DMS79 (cell line): ENCODE data around the gene LDAH.
"Not testable (repeated sequence)": the region's sequence is repeated elsewhere in the genome, so short reads cannot be mapped to it uniquely, and the experiment has no call there.

Experiments
- DNase-seq: peaks from one replicate; lab custom pipeline; 2025; lab: John Stamatoyannopoulos, UW

LDAH gene

DNA sequence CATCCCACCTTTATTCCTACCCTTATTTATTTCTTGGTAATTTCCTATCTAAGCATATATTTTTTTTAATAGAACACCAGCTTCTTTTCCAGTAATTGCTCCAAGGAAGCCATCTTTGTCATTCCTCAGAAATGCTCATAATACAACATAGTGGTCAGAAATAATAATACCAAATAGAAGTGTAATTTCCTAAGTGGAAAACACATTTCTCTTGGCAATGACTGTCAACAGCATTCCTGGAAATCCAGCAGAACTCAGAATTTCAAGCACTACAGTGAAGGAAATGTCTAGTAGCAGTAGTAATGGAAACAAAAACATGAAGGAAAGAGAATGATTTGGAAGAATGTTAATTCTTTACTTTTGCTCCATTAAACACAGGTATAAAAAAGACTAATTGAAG, 99.4 kb downstream of the LDAH start:
- DNase-seq, result no peak

DNA sequence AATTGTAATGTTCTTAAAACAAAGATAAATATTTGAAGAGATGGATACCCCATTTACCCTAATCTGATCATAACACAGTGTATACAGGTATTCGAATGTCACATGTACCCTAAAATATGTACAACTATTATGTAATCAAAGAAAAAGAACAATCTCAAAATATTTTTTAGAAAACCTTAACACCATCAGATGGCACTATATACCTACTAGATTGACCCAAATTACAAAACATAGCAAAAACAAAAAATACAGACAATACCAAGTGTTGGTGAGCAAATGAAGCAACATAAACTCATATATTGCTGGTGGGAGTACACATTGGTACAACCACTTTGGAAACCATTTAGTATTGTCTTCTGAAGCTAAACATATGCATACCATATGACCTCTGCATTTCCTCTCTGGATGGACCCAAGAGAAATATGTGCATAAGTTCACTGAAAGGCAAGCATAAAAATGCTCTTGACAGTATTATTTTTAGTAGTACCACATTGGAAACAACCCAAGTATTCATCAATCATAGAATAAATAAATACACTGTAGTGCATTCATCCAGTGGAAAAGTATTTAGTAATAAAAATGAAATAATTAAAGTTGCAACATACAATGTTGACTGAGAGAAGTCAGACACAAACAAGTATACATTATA, 100.2 kb downstream of the LDAH start:
- DNase-seq, result no peak

DNA sequence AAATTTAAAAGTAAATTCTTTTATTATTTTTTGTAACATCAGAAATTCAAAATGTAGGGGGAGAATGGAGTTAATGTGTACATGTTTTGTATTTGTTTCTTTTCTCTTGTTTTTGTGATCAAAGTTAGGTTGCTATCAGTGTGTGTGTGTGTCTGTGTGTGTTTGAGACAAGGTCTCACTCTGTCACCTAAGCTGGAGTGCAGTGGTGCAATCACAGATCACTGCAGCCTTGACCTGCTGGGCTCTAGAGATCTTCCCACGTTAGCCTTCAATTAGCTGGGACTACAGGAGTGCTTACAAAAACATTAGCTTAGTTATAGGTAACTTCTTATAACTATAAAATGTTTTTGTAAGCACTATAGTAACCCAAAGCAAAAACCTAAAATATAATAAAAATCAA, 105.3 kb downstream of the LDAH start:
- DNase-seq, result no peak

DNA sequence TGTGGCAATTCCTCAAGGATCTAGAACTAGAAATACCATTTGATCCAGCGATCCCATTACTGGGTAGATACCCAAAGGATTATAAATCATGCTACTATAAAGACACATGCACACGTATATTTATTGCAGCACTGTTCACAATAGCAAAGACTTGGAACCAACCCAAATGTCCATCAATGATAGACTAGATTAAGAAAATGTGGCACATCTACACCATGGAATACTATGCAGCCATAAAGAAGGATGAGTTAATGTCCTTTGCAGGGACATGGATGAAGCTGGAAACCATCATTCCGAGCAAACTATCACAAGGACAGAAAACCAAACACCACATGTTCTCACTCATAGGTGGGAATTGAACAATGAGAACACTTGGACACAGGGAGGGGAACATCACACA, 106.7 kb downstream of the LDAH start:
- DNase-seq, result not testable (repeated sequence)

DNA sequence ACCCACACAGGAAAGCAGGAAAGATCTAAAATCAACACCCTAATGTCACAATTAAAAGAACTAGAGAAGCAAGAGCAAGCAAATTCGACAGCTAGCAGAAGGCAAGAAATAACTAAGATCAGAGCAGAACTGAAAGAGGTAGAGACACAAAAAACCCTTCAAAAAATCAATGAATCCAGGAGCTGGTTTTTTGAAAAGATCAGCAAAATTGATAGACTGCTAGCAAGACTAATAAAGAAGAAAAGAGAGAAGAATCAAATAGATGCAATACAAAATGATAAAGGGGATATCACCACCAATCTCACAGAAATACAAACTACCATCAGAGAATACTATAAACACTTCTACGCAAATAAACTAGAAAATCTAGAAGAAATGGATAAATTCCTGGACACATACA, 108.5 kb downstream of the LDAH start:
- not testable (repeated sequence) for DNase-seq

DNA sequence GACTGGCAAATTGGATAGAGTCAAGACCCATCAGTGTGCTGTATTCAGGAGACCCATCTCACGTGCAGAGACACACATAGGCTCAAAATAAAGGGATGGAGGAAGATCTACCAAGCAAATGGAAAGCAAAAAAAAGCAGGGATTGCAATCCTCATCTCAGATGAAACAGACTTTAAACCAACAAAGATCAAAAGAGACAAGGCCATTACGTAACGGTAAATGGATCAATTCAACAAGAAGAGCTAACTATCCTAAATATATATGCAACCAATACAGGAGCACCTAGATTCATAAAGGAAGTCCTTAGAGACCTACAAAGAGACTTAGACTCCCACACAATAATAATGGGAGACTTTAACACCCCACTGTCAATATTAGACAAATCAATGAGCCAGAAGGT, 109.3 kb downstream of the LDAH start:
- not testable (repeated sequence) for DNase-seq

DNA sequence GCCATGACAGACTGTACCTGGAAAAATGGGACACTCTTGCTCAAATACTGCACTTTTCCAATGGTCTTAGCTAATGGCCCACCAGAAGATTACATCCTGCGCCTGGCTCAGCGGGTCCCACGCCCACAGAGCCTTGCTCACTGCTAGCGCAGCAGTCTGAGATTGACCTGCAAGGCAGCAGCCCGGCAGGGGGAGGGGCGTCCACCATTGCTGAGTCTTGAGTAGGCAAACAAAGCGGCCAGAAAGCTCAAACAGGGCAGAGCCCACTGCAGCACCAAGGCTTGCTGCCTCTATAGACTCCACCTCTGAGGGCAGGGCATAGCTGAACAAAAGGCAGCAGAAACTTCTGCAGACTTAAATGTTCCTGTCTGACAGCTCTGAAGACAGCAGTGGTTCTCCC, 111.3 kb downstream of the LDAH start:
- DNase-seq, result not testable (repeated sequence)

DNA sequence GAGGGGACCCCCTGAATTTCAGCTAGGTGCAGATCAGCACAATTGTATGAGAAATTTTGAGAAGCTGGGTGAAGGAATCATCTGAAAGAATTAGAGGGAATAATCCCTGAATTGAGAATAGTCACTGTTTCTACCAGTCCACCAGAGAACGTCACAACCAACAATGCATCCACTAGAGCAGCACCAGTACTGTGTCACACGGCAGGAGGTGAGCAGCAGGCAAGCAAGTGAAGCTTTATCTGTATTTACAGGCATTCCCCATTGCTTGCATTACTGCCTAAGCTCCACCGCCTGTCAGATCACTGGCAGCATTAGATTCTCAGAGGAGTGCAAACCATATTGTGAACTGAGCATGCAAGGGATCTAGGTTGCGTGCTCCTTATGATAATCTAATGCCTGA, 115.3 kb downstream of the LDAH start:
- DNase-seq, result no peak

DNA sequence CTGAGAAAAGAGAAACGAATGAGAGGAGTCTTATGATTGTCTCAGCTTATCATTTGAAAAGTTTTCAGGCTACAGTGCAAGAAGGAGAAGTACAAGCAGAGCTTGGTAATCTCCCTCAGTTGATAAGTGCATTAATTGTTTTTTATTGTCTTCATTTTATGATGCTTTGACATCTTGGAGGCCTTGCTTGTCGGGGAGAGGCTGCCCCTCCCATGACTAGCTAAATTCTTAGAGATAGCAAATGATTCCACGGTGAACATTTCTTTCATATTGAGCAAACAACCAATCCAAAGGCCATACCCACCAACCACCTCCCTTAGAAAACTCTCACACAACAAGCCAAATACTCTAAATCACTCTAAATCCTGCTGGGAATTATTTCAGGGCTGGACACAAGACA, 116.1 kb downstream of the LDAH start:
- DNase-seq, result no peak

DNA sequence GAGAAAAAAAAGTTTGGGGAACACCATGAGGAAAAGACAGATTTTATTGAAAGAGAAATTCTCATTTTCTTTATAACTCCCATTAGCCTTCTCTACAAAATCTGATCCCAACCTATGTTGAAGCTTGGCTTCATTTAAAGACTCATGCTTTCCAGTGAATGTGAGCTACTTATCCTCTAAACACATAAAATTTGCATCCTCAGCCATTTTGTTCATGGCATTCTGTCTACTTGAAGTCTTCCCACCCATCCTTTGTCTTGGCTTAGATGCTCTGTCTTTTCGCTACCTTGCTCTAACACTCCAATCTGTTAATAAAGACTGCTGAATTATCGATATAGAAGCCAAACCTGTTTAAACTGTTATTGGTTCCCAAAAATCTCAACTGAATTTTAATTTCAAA, 116.7 kb downstream of the LDAH start:
- no peak for DNase-seq

DNA sequence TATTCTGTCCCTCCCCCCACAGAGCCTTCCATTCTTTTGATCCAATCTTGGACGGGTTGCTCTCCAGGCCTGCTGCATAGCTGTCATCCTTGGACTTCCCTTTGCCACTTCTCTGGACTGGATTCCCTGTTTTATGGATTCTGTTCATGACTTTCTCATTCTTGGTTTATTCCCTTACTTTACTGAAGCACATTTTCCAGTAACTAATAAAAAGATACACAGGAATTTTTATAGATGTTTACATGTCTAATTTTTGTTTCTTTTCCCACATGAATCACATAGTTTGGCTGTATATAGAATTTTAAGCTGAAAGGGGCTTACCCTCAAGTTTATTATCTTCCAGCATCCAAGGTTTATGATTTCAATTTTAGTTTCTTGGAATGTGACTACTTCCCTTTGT, 118.0 kb downstream of the LDAH start:
- DNase-seq, result no peak

DNA sequence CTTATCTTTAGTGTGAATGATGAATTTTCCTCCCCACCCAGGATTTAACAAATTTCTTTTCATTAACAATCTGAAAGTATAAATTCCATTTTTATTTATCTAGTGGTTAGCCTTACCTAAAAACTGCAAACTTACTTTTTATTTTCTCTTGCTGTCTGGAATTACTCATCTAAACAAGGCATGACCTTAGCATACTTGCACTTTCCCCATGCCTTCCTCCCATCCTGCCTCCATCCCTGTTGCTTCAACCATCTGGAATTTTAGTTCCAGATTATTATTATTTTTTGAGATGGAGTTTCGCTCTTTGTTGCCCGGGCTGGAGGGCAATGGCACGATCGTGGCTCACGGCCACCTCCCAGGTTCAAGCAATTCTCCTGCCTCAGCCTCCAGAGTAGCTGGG, 120.3 kb downstream of the LDAH start:
- no peak for DNase-seq

DNA sequence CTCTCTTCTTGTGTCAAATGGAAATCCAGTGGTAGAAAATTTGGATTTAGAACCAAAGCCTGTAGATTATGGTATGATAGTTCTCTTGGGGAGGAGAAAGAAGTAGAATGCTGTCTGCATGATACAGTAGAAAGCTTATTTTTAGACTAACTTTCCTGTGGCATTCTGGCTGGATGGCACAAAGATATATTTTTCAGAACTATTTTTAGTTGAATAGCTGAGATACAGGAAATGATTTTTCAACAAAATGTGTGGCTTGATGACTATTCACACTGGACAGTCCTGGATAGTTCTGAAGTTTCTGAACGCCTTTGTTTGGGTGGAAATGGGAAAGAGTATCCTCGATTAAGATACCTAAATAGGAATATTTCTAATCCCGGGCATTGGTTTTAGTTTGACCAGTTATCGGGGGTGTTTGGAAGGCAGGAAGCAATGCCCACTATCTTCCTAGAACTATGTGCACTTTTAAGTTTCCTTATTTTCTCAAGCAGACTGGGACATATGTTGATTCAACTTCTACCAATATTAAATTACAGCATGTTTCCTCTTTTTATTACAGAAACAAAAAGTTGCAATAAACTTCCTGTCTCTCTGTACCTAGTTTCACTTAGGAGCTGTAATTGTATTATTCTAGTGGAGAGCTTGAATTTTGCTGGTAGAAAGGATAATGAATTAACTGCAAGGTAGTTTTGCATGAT, 123.8 kb downstream of the LDAH start:
- no peak for DNase-seq

DNA sequence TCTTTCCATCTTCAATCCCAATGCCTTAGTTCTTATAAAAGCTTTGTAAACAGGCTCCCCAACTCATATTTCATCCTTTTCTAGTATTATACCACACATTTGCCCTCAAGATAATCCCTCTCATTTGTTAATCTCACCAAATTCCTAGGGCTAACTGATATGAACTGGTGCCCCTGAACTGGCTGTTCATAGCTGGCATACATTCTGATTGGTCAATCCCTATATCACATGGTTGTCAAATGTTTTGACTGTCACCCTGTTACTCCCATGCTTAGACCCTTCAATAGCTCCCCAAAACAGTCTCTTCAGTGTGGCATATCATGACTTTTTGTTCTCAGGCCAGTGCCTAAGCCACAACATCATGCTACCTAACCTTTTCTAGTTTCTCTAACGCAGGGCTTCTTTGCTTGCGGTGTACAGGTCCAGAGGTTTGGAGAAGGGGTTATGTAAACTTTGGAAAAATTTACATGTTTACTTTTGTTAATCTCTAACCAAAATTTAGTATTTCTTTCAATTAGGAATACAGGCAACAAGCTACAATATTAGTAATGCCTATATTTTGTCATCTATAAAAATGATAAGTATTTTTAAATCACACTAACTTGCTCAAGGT, 125.5 kb downstream of the LDAH start:
- DNase-seq, result no peak

DNA sequence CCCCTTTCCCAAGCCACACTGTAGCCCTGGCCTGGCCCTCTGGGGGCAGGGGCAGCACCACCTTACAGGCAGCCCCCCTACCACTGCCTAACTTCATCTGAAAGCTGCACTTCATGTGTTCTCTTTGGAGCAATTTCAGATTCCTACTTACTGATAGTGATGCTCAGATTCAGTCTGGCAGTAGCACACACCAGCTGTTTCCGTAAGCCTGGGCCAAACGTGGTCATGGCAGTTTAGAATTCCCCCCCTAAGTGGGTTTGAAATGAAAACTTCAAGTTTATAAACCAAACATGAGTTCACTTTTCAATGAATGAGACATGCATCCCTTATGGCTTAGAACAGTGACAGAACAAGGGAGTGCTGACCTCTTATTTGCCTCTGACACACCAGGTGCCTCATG, 126.5 kb downstream of the LDAH start:
- DNase-seq, result no peak

DNA sequence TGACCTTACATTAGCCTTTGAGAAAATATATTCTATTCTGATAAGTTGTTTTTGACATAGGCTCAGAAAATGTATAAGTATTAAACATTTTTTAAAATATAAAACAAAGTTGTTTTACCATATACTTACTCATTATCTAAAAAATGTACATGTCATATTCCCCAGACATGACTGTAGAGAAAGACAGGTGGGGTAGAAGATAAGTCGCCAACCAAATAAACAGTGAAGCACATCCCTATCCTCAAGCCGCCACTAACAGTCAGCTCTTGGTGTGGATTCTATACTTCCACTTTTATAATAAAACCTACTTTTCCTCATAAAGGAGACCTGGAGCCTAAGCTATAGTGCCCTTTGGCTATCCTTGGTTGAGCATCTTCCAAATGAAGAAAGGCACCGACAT, 129.6 kb downstream of the LDAH start:
- DNase-seq, result no peak

DNA sequence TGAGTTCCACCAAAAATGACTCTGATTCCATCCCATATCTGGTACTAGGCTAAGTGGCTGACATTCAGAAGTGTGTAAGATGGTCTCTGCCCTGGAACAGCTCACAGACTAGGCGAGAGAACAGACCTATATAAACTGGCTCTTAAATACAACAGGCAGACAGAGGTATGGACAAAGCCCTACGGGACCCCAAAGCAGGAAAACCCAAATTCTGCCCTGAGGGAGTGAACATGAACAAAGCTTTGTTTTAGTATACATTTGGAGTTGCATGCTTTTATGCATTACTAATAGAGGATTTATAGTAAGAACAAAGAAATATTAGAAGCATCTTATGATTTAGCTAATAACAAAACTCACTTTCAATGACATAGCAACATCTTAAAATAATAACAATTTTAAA, 130.8 kb downstream of the LDAH start:
- no peak for DNase-seq

DNA sequence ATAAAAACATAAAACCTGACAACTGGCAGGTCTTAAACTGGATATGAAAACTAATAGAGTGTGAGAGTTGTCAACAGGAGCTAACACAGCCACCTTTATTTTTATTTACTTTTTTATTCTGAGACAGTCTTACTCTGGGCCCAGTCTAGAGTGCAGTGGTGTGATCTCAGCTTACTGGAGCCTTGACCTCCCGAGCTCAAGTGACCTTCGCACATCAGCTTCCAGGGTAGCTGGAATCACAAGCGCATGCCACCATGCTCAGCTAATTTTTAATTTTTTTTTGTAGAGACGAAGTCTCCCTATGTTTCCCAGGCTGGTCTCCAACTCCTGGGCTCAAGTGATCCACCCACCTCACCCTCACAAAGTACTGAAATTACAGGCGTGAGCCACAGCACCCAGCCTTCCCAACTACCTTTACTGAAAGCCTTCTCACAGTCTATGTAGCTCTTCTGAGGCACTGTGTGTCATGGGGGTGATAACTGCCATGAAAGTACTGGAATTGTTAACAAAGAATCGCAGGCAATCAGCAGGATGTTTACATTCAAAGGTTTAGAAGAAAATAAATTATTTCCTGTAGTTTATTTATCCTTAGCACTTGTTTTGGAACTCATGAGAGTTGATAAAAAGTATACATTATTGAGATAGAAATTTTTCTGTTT, 131.7 kb downstream of the LDAH start:
- DNase-seq, result no peak

DNA sequence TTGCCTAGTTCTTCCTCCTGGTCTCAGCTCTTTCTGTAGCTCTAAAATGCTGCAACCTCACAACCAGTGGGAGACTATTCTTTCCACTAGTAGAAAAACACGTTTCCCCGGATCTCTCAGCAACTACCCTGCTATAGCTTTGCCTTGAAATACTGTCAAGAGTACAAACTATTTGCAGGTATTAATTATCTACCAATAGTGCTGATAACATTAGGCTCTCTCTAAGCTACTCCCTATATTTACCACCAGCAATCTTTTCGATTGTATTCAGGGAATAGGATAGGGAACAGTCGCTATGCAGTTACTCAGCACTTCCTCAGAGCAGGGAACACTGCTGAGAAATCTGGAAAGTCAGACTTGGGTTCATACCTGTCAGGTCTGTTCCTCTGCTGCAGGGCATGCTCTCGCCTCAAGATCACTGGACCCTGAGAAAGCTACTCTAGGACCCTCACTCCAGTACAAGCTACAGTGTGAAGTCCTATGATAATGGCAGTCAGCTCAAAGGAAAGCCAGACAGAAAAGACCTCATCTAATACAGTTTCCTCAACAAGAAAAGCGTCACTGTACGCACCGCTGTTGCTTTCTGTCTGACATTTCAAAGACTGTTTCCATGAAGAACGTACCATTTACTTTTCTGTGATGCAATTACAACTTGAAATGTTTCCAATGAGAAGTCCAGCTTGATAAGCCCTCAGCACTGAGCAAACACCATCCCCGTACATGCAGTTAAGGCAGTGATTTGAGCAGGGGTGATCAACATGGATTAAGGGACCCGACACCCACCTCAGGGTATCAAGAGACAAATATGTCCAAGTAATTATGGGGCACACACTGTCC, 133.3 kb downstream of the LDAH start:
- DNase-seq, result no peak

DNA sequence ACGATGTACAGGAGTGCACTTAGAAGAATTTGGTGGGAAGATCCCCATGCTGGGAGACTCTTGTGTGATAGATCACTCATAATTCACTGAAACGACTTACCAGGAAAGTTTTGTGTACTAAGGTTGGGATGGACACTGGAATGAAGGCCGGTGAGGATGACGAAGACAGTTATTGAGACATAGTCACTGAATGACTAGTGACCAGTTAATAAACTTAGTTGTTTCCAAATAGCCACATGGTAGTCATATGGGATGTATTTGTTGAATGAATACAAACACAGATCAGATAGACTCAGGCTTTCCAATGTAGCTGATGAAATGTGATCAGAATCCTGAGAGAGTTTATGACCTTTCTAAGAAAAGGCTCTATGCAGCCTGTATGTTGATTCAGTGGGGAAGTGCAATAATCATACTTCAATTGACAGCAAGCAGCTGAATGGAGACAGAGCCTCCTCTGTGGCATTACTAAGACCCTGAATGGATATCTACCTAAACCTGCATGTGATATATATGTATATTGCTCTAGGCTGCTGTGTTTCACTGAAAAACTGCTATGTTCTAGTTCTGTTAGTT, 135.6 kb downstream of the LDAH start:
- no peak for DNase-seq

DNA sequence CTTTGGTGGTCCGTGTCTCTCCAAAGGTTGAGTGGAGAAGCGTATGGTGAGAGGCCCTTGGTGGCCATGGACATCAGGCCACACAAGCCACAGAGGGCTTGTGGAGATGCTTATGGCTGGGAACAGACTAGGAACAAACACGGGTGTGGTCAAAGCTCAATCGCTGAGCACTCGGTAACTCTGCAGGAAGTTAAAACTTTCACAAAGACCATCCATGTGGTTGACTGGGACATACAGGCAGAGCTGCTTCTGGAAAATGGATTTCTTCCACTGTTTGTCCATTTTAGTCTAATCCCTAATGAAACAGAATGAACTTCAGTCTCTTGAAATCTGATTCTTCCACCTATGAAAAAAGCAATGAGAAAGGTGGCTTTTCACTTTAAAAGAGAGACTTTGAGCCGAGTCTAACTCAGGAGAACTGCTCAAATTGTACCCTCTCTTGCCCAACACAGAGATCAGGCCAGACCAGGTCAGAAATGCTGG, 138.3 kb downstream of the LDAH start:
- no peak for DNase-seq
